GM21447 (cell line): Measurements from ENCODE around the gene LRRC3C.
A peak's percentile ranks its signal among the peaks of the same experiment; 100 is the strongest.
"Not testable (repeated sequence)": the region's sequence is repeated elsewhere in the genome, so short reads cannot be mapped to it uniquely, and the experiment has no call there.

Experiments
- ATAC-seq: cut with Tn5 transposase; IDR thresholded peaks from one replicate; pipeline ENCODE4 v1.9.1; 2021; ENCODE audit not compliant: unreplicated experiment

LRRC3C gene, protein sequence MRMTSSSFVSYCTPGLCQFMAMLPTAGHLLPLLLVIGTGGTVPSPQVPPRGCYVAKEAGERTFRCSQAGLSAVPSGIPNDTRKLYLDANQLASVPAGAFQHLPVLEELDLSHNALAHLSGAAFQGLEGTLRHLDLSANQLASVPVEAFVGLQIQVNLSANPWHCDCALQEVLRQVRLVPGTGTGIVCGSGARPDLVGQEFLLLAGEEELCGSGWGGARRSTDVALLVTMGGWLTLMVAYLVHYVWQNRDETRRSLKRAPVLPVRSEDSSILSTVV

DNA sequence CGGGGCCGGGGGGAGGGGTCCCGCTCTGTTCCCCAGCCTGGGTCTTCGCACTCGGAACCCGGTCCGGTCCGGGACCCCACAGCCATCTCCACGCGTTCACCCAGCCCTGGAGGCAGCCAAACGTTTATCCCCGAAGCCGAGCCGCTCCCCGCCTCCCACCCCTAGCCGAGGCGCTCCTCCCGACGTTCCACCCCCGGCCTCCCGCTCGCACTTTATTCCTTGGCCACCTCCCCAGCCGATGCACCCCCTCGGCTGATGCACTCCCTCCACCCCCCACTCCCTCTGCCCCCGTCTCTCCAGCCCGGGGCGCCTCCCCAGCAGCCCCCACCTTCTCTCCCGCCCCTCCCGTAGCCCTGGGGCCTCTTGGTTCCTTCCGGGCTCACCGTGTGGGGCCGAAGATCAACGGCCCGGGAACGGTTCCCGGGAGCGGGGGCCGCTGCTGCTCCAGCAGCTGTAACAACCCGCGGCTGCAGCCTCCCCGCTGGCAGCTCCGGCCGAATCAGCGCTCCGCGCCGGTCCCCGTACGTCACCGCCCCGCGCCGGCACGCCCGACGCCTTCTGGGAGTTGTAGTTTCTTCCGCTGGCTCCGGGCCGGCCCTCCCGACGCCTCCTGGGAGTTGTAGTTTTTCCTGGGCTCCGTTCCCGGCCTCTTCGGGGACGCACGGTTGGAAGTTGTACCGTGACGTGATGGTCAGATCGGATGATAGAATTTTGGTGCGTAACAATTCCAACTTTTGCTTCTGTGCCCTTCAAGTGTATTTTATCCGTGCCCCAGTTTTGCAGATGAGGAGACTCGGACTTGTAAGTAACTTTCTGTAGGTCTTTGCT, at the start of gene LRRC3C, which contains the start of gene ORMDL3:
TSS of gene LRRC3C (plus strand) at position 632 of the 828 bp plus-strand sequence. CDS start 13,792 bp downstream, outside the sequence.
TSS of gene ORMDL3 (minus strand) at position 501 of the 828 bp plus-strand sequence. CDS start 3,398 bp downstream, outside the sequence.
- peak; percentile 65 for ATAC-seq

DNA sequence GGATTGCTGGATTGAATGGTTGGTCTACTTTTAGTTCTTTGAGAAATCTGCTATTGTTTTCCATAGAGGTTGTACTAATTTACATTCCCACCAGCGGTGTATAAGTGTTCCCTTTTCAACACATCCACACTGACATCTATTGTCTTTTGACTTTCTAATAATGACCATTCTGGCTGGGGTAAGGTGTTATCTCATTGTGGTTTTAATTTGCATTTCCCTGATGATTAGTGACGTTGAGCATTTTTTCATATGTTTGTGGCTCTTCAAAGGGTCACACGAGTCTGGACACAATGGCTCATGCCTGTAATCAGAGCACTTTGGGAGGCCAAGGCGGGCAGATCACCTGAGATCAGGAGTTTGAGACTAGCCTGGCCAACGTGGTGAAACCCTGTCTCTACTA, 41.4 kb upstream of the LRRC3C start:
- ATAC-seq: not testable (repeated sequence)

DNA sequence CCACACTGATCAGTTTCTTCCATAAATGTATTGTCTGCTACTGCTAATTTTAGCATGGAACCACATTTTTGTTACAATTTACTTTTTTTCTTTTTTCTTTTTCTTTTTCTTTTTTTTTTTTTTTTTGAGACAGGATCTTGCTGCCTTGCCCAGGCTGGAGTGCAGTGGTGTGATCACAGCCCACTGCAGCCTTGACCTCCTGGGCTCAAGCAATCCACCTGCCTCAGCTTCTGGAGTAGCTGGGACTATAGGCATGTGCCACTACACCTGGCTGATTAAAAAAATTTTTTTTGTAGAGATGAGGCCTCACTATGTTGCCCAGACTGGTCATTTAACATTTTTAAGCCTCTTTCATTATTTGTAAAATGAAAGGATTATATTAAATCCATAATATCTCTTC, 40.5 kb upstream of the LRRC3C start:
- ATAC-seq: no peak

DNA sequence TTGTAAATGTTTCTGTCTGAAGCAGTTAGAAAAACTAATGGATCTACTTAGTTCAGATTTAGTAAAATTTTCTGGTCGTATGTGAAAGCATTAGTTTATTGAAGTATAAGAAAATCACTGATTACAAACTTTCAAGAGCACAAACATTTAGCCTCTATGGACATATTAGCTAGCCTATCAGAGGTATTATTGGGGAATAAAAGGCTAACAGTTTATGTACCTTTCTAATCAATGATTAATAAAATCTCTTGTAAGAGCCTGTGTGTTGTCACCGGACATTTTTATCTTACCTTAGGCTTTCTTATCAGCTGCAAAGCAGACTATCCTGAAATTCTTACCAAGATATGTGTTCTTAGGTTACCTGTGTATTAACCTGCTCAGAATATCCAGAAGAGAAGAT, 38.3 kb upstream of the LRRC3C start:
- no peak for ATAC-seq

DNA sequence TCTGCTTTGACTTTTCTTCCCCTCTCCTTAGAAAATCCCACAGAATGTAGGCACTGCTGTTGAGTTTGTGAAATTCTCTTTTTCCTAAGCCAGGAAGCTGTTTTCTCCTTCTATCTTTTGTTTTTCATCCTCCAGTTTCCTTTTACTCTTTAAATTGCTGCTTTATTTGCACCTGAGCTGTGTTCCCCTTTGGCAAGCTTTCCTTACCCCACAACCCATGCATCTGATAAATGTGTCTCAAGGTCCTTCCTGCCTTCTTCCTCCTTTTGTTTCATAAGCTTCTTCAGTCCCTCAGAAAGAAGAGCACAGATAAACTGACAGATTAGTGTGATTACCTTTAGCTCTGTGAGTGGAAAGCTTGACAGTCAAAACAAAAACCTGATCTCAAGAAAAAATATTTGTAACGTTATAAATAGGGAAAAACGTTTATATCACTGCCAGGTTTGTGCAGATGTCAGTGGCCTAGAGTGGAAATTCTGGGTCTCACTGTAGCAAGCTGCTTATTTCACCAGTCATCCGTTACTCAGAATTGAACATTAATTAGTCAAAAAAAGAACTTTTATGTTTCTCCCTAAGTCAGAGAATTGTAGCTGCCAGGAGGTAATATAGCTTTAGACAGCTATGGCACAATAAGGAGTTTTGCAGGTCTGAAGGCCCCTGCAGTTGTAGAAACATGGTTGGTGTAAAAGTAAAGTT, 32.7 kb upstream of the LRRC3C start:
- no peak for ATAC-seq

DNA sequence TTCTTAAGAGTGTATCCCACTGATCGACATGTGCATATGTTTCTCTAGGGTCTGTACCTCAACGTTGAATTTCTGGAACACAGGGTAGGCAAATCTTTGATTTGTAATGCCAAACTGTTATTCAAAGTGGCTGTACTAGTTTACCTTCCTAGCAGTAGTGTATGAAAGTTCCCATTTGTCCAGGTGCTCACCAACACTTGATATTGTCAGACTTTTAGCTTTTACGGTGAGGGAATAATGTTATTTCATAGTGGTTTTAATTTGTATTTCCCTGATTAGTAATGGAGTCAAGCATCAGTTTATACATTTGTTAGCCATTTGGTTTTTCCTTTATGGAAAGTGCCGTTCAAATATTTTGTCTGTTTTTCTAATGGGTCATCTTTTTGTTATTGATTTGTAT, 29.4 kb upstream of the LRRC3C start:
- no peak for ATAC-seq

DNA sequence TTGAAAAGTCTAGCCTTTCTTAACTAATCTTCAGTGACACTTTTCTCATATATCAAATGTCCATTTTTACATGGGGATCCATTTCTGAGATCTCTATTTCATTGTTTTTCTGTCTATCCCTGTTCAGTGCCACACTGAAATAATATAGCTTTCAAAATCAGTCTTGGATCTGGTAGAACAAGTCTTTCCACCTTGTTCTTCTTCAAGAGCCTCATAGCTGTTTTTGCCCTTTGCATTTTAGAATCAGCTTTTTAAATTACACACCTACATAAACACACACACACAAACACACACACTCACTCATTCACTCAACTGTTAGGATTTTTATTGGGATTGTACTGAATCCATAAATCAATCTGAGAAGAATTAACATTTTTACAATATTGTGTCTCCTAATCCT, 28.3 kb upstream of the LRRC3C start:
- ATAC-seq: no peak

DNA sequence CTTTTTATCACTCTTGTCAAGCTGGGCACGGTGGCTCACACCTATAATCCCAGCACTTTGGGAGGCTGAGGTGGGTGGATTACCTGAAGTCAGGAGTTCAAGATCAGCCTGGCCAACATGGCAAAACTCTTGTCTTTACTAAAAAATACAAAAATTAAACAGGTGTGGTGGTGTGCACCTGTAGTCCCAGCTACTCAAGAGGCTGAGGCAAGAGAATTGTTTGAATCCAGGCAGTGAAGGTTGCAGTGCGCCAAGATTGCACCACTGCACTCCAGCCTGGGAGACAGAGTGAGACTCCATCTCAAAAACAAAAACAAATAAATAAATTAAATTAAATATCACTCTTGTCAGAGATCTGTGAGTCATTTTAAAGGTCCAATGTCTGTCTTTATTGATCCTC, 25.5 kb upstream of the LRRC3C start:
- ATAC-seq: not testable (repeated sequence)

DNA sequence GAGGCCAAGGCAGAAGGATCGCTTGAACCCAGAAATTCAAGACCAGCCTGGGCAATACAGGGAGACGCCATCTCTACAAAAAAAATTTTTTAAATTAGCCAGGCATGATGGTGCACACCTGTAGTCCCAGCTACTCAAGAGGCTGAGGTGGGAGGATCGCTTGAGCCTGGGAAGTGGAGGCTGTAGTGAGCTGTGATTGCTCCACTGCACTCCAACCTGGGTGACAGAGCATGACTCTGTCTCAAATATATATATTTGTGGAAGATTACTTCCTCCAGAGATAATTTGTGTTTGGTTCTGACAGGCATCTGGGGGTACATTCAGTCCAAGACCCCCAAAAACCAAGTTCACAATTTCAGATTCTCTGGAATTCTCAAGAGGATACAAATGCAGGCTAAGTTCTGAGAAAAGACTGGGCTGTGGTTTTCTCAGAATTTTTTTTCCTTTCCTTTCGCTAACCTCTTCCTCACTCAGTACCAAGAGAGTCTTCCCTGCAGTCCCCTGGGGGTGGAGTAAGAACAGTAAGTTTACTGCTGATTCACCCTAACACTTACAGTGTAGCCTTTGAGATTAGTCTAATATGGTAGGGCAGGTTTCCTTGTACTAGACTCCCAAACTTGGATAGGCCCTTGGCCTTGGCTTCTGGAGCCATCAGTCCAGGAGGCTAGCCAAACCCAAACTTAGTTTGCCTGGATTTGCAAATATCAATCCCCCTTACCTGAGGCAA, 24.2 kb upstream of the LRRC3C start:
- no peak for ATAC-seq

DNA sequence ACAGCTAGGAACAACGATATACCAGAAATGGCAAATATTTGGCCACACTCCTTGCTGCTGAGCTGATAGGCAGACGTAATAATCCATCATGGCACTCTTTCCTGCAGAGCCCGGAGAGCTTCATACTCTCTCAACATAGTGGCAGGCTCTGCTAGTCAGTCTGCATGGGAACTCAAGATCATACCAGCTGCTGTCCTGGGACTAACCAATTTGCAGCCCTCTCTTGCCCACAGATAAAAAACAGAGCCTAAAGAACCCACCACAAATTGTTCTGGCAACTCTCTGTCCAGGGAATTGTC, 22.6 kb upstream of the LRRC3C start:
- ATAC-seq: no peak

DNA sequence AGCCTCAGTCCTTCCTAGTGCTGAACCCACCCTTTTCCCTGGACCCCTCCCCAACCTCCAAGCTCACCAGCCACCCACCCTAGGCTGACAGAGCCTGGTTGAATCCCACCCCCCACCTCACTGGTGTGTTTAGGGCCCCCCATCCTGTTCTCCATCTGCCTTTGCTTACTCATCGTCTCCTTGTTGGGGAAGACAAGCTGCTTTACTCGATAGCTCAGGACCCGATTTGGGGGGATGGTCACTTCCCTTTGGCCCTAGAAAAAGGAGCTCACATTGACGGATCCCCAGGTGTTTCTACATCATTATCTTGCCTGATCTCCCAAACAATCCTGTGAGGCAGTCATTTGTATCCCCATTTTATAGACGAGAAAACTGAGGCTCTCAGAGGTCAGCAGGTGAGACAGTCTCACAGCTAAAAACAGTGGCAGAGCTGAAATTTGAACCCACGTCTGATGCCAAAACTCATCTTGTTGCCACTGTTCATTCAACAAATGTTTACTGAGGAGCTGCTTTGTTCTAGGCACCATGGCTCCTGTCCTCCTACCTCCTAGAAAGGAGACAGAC, 18.7 kb upstream of the LRRC3C start:
- no peak for ATAC-seq

DNA sequence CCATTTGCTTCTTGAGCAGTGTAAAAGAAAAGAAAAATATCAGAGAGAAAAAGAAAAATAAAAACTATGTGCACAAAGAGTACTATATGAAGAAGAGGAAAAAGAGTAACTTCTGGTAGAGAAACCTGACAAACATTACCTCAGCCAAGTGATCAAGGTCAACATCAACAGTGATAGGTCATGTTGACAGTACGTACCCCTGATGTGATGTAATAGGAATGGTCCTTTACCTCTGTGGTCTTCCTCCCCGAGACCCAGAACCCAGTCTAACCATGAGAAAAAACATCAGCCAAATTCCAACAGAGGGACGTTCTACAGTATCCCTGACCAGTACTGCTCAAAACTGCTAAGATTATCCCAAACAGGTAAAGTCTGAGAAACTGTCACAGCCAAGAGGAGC, 13.5 kb upstream of the LRRC3C start:
- ATAC-seq: no peak

DNA sequence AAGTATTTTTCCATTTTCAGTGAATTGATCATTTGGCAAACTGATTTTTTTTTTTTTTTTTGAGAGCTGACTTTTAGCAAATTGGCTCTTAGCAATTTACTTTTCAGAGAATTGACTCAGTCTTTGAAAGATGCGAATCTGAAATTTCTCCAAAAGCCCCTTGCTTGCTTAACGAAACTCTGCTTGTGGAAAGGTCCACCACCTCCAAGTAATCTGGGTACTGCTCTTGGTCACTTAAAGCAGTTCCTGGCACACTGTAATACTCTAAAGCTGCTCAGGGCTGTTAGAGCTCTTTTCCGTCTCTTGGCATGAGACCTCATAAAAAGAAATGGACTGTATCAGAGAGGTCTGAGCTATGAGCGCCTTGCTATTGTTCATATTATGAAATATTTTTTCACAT, 12.0 kb upstream of the LRRC3C start:
- no peak for ATAC-seq

DNA sequence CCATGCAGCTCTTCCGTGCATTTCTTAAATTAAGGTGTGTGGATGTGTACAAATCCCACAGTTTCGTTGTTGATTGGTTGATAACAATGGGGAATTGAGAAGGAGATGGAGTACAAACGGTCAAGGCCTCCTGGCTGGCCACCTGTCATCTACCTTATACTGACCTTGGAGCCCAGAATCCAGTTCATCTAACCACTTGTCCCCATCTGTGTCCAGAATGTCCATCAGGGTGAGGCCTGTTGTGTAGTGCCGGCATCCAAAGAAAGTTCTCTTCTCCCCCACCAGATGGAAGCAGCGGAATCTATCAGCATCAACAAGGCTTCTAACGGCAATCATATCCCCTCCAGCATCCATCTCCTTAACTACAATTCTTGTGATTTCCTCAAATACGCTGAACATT, 10.6 kb upstream of the LRRC3C start:
- no peak for ATAC-seq

DNA sequence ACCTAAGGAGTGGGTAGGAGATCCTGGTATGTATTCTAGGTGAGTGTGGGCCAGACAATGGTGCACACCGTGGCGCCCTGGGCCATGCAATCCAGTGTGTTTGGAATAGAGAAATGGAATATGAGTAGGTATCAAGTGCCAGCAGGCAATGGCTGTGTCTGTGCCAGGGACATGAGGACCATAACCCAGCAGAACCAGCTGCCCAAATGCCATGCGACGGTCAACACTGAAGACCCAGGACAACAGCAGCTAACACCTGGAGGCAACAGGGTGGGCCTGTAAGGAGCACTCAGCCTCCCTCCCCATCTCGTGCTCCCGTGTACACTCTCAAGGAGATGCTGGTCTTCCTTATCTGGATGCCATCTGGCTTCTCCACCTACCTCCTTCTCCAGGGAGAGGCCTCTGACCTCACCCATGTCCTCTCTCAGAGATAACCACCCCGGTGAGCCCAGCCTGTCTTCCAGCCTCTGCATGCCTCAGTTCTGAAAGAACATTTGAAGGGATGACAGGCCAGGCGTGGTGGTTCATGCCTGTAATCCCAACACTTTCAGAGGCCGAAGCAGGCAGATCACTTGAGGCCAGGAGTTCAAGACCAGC, 8.3 kb upstream of the LRRC3C start:
- no peak for ATAC-seq

DNA sequence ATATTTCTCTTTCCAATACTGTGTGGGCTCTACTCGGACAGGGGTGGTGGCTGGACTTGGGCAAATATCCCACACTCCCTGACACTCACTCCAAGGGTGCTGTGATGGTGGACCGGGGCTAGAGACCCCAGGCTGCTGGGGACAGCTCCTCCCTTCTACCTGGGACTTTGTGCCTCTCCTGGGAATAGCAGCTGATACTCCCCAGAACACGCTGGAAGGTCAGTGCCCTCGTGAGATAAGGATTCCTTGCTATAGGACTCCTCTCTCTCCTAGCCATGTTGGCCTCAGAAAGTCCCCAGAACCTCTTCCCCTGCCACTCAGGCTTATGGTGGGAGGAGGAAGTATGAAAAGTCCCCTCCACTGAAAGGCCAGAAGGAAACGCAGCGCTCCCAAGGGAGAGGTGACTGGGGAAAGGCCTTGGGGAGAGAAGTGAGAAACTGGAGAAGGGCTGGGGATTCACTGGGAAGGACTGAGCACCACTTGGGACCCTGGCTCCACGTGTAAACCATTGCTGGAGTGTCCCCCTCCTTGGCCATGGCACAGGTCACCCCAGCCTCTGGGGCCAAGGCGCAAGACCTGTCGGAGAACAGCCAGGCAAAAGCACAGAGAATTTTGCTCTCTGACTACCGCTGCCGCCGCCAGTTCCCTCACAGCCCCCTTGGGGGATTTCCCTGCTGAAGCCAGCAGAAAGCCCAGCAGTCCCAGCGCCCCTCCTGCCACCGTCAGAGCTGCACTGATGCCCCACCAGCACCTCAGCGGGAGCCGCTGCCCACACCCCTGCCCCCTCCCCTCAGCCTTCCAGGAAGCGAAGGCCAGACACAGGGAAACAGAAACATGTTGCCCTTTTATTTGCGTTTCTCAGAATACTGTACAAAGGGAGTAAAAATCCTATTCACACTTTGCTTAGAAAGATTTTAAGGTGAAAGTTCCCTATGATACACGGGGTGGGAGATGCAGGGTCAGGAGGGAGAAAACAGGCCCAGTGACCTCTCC, 7.0 kb upstream of the LRRC3C start:
- no peak for ATAC-seq

DNA sequence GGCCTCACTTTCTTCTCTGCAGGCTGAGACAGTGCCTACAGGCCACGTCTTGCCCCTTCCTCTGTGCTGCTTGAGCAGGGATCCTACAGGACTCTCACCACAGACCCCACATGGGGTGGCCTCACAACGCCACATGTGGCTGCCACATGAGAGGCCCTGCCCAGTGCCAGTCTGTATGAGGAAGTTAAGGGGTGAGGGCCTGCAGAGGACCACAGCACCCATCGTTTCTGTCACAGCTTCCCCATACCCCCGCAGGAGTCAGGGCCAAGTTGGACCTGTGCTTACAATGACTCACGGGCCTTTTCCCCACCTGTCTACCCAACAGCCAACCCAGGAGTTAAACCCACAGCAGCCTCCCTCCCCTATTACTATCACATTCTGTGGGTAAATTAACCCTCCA, 6.2 kb upstream of the LRRC3C start:
- no peak for ATAC-seq

DNA sequence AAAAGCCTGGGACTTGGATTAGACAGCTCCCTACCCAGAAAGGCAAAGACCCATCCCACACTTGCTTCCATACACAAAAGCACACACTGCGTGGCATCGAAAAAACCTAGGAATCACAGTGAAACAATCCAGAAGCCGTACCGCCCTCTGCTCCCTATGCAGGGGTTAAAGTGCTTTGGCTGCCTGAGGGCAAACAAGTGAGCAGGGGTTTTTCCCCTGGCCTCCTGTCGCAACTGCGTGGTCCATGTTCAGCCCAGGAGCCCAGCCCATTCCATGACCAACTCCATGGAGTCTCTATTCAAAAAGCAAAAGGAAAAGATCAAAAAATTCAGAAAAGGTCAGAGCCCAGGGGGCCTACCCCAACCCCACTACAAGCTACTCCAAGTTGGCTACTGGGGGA, 5.5 kb upstream of the LRRC3C start:
- ATAC-seq: no peak

DNA sequence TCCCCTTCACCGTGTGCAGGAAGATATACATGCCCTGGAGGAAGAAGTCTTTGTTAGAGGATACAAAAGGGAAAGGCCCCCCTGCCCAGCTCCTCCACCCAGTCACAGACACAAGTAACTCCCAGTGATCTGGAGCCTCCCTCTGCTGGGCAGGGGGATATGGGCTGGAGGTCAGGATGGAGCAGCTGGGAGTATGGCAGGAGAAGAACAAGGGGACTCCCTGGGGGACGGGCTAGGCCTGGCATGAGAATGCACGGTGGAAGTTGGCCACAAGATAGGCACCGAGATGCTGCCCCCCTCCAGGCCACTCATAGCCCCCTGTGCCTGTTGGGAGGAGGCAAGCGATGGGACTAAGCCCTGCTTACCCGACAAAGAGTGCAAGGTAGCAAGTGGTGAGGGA, 4.3 kb upstream of the LRRC3C start:
- ATAC-seq: no peak
